Measurements from ENCODE around the gene IKZF3.
"Not testable (repeated sequence)": the region's sequence is repeated elsewhere in the genome, so short reads cannot be mapped to it uniquely, and the experiment has no call there.

The IKZF3 gene

DNA sequence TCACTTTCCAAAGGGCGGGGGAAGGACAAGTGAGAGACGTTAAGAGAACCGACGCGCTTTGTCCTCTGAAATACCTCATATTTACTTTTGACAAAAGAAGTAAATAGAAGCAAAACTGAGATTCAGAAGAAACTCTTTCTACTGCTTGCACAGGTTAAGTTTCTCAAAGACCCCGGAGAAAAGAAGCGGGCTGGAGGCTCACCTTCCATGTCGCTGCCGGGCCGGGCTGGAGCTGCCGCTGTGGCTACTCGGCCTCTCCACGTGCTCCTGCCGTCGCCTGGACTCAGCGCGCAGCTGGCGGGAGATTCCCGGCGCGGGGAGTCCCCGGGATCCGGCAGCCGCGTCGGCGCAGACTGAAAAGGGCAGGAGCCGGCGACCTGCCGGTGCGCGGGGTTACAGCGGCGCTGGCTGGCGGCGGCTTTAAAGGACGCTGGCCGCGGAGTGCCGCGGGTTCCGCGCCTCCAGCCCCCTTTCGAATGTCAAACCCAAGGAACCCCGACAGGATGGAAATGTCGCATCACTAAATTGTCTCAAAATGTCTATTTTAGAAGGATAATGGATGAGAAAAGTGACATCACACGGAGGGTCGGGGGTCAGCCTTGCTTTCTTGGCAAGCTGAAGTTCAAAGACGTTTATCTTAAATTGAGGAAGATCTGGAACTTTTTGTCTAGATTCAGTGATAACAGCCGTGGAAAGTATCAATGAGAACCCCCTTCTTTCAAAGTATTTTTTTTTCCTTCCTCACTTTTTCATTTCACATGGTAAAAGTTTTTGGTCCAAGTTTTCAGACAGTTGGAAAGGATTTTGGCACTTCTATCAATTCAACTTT is at the start of gene IKZF3:
TSS of gene IKZF3 (minus strand) at position 395 of the 829 bp plus-strand sequence. CDS start at position 209, 186 bp downstream.
- DNase-seq (ENCODE audit: low spot score), result peak; percentile 79

DNA sequence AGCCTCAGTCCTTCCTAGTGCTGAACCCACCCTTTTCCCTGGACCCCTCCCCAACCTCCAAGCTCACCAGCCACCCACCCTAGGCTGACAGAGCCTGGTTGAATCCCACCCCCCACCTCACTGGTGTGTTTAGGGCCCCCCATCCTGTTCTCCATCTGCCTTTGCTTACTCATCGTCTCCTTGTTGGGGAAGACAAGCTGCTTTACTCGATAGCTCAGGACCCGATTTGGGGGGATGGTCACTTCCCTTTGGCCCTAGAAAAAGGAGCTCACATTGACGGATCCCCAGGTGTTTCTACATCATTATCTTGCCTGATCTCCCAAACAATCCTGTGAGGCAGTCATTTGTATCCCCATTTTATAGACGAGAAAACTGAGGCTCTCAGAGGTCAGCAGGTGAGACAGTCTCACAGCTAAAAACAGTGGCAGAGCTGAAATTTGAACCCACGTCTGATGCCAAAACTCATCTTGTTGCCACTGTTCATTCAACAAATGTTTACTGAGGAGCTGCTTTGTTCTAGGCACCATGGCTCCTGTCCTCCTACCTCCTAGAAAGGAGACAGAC is 44.8 kb upstream of the IKZF3 start:
- DNase-seq (ENCODE audit: low spot score), result no peak

DNA sequence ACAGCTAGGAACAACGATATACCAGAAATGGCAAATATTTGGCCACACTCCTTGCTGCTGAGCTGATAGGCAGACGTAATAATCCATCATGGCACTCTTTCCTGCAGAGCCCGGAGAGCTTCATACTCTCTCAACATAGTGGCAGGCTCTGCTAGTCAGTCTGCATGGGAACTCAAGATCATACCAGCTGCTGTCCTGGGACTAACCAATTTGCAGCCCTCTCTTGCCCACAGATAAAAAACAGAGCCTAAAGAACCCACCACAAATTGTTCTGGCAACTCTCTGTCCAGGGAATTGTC is 40.8 kb upstream of the IKZF3 start:
- DNase-seq (ENCODE audit: low spot score), result no peak

DNA sequence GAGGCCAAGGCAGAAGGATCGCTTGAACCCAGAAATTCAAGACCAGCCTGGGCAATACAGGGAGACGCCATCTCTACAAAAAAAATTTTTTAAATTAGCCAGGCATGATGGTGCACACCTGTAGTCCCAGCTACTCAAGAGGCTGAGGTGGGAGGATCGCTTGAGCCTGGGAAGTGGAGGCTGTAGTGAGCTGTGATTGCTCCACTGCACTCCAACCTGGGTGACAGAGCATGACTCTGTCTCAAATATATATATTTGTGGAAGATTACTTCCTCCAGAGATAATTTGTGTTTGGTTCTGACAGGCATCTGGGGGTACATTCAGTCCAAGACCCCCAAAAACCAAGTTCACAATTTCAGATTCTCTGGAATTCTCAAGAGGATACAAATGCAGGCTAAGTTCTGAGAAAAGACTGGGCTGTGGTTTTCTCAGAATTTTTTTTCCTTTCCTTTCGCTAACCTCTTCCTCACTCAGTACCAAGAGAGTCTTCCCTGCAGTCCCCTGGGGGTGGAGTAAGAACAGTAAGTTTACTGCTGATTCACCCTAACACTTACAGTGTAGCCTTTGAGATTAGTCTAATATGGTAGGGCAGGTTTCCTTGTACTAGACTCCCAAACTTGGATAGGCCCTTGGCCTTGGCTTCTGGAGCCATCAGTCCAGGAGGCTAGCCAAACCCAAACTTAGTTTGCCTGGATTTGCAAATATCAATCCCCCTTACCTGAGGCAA is 39.2 kb upstream of the IKZF3 start:
- peak; percentile 43 for DNase-seq (ENCODE audit: low spot score)

DNA sequence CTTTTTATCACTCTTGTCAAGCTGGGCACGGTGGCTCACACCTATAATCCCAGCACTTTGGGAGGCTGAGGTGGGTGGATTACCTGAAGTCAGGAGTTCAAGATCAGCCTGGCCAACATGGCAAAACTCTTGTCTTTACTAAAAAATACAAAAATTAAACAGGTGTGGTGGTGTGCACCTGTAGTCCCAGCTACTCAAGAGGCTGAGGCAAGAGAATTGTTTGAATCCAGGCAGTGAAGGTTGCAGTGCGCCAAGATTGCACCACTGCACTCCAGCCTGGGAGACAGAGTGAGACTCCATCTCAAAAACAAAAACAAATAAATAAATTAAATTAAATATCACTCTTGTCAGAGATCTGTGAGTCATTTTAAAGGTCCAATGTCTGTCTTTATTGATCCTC is 37.9 kb upstream of the IKZF3 start:
- not testable (repeated sequence) for DNase-seq (ENCODE audit: low spot score)

DNA sequence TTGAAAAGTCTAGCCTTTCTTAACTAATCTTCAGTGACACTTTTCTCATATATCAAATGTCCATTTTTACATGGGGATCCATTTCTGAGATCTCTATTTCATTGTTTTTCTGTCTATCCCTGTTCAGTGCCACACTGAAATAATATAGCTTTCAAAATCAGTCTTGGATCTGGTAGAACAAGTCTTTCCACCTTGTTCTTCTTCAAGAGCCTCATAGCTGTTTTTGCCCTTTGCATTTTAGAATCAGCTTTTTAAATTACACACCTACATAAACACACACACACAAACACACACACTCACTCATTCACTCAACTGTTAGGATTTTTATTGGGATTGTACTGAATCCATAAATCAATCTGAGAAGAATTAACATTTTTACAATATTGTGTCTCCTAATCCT is 35.1 kb upstream of the IKZF3 start:
- DNase-seq (ENCODE audit: low spot score), result no peak

DNA sequence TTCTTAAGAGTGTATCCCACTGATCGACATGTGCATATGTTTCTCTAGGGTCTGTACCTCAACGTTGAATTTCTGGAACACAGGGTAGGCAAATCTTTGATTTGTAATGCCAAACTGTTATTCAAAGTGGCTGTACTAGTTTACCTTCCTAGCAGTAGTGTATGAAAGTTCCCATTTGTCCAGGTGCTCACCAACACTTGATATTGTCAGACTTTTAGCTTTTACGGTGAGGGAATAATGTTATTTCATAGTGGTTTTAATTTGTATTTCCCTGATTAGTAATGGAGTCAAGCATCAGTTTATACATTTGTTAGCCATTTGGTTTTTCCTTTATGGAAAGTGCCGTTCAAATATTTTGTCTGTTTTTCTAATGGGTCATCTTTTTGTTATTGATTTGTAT is 34.0 kb upstream of the IKZF3 start:
- DNase-seq (ENCODE audit: low spot score), result no peak

DNA sequence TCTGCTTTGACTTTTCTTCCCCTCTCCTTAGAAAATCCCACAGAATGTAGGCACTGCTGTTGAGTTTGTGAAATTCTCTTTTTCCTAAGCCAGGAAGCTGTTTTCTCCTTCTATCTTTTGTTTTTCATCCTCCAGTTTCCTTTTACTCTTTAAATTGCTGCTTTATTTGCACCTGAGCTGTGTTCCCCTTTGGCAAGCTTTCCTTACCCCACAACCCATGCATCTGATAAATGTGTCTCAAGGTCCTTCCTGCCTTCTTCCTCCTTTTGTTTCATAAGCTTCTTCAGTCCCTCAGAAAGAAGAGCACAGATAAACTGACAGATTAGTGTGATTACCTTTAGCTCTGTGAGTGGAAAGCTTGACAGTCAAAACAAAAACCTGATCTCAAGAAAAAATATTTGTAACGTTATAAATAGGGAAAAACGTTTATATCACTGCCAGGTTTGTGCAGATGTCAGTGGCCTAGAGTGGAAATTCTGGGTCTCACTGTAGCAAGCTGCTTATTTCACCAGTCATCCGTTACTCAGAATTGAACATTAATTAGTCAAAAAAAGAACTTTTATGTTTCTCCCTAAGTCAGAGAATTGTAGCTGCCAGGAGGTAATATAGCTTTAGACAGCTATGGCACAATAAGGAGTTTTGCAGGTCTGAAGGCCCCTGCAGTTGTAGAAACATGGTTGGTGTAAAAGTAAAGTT is 30.7 kb upstream of the IKZF3 start:
- no peak for DNase-seq (ENCODE audit: low spot score)

DNA sequence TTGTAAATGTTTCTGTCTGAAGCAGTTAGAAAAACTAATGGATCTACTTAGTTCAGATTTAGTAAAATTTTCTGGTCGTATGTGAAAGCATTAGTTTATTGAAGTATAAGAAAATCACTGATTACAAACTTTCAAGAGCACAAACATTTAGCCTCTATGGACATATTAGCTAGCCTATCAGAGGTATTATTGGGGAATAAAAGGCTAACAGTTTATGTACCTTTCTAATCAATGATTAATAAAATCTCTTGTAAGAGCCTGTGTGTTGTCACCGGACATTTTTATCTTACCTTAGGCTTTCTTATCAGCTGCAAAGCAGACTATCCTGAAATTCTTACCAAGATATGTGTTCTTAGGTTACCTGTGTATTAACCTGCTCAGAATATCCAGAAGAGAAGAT is 25.1 kb upstream of the IKZF3 start:
- no peak for DNase-seq (ENCODE audit: low spot score)

DNA sequence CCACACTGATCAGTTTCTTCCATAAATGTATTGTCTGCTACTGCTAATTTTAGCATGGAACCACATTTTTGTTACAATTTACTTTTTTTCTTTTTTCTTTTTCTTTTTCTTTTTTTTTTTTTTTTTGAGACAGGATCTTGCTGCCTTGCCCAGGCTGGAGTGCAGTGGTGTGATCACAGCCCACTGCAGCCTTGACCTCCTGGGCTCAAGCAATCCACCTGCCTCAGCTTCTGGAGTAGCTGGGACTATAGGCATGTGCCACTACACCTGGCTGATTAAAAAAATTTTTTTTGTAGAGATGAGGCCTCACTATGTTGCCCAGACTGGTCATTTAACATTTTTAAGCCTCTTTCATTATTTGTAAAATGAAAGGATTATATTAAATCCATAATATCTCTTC is 23.0 kb upstream of the IKZF3 start:
- no peak for DNase-seq (ENCODE audit: low spot score)

DNA sequence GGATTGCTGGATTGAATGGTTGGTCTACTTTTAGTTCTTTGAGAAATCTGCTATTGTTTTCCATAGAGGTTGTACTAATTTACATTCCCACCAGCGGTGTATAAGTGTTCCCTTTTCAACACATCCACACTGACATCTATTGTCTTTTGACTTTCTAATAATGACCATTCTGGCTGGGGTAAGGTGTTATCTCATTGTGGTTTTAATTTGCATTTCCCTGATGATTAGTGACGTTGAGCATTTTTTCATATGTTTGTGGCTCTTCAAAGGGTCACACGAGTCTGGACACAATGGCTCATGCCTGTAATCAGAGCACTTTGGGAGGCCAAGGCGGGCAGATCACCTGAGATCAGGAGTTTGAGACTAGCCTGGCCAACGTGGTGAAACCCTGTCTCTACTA is 22.0 kb upstream of the IKZF3 start:
- DNase-seq (ENCODE audit: low spot score), result not testable (repeated sequence)

DNA sequence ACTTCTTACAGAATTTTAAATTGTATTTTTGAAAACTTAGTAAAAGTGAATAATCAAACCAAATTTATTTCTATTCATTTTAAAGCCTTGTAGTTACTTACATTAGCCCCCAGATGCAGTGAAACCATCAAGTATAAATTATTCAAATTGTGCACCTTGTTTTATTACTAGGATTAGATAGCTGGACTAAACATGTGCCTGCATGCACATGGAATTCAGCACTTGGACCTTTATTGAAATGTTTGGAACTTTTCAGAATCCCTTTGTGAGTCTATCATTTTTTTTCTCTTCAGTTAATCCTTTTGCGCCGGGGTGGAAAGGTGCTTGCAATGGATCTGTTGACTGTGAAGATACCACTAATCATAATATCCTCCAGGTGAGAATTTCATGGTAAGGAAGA is 8.6 kb upstream of the IKZF3 start:
- no peak for DNase-seq (ENCODE audit: low spot score)

DNA sequence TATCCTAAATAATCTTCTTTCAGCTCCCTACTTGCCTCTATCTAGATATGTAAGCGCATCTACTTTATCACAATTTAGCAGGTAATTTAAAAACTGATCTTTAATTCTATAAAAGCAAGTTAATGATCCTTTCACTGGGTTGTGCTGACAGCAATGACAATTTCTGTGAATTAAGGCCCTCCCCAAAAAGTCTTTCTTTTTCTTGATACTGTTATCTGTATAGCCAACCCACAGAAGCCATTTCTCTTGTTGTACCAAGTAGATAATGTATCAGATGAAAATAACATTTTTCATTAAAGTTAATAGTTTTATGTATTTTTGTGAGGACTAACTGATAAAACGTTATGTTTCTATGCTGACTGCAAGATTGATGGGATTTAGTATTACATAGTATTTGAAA is 7.7 kb upstream of the IKZF3 start:
- DNase-seq (ENCODE audit: low spot score), result no peak

DNA sequence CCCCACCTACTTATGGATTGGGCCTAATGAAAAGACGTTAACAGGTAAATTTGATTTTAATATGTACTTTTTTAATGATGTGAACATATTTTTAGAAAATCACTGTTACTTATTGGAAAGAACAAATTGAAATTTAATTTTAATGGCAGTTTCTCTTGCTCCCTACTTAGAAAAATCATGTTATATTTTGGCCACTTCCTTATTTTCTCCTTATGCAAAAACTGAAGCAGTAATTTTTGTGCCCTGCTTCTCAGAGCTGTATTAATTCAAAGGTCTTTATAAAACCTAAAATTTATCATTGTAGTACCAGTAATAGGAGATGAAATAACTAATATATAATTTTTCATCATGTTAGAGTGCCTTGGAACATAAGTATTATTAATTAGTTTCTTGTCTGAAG is 6.7 kb upstream of the IKZF3 start:
- DNase-seq (ENCODE audit: low spot score), result no peak

DNA sequence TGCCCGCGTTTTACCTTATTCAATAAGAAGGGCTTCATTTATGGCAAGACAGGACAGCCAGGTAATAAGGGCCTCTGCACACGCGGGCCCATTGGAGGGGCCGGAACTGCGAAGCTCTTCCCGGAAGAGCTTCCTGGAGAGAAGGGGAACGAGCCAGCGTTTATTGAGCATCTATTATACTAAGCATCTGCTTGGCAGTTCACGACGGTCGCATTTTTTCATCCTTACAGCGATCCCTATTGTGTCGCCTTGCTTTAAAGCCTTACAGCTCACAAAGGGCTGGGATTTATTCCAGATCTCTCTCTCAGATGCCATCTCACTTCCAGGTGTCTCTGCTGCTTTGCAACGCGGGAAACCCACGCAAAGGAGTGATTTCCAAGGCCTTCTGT is 4.4 kb upstream of the IKZF3 start:
- no peak for DNase-seq (ENCODE audit: low spot score)

DNA sequence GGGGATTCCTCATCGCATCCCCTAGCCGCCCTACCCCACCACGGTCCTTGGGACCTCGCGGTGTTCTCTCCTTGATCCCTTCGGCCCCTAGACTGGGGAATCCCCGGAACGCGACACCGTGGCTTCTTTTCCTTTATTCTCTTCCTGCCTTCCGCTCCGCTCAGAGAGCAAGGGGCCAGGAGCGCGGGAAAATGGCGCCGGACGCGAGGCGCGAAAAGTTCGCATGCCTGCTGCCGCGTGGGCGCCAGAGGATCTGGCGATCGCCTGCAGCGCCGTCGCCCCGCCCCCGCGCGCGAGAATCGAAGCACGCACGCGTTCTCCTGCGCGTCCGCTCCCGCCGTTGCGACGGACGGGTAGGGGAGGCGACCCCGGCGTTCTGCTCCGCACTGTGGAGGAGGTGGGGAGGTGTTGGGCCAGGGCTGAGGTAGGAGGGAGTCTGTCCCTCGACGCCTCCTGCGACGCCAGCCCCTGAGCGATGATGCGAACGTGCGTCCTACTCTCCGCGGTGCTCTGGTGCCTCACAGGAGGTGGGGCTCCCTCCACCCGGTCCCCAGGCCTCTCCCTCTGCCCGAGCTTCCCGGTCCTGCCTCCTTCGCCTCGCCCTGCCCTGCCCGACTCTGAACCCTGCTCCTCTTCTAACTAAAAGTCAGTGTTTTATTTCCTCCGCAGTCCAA is 3.9 kb upstream of the IKZF3 start, which contains the start of gene ZPBP2:
TSS of gene ZPBP2 (plus strand) at position 323 of the 674 bp plus-strand sequence. CDS start at position 476, 153 bp downstream.
- peak; percentile 53 for DNase-seq (ENCODE audit: low spot score)

DNA sequence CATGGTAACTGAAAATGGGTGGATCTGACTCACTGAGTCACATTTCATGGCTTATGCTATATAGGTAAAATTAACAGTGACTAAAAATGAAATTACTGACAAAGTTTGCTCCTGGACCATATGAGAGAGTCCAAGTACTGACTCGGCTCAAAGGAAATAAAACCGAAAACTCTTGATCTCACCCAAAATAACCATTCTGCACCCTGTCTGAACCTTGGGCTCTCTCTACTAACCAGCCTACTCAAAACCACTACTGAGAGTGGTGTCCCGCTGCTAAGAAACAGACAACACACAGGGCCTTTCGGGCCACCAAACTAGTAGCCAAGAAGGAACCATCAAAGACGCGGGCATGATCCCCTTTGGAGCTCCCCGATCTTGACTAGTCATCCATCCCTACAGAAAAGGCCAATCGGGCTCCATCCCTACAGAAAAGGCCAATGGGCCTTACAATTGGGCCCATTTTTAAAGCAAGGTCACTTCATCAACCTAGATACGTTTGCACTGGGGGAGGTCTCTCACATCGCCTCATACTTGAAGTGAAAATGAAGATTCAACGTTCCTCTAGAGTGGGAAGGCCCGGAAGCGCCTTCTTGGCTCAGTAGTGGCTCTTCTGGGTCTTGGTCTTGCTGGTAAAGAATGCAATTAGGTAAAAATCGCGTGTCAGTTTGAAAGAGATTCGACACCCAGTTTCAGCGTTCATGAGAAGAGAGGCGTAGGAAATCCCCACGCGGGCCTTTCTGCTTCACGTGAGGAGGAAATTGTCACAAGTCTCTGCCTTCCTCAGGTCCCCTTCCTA is 3.2 kb upstream of the IKZF3 start:
- peak; percentile 67 for DNase-seq (ENCODE audit: low spot score)

DNA sequence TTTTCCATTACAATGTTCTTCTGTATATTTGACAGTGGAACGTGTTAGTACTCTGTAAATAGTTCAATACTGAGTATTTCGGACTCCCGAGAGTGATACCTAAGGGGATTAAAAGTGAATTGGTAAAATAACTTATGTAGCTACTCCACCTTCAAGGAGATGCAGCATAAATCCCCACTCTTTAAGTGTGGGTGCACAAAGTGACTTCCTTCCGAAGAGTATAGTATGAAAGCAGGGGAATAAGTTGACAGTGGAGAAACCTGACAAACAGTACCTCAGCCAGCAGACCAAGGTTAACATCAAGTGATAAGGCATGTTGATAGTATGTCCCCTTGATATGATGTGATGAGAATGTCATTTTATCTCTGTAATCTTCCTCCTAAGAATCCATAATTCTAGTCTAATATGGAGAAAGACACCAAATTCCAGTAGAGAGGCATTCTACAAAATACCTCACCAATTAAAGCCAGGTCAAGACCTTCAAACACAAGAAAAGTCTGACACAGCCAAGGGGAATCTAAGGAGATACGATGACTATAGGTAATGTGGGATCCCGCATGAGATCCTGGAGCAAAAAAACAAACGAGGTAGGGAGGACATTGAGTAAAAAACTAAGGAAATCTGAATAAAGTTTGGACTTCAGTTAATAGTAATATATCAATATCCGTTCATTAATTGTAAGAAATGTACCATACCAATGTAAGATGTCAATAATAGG is 2.1 kb upstream of the IKZF3 start:
- no peak for DNase-seq (ENCODE audit: low spot score)

DNA sequence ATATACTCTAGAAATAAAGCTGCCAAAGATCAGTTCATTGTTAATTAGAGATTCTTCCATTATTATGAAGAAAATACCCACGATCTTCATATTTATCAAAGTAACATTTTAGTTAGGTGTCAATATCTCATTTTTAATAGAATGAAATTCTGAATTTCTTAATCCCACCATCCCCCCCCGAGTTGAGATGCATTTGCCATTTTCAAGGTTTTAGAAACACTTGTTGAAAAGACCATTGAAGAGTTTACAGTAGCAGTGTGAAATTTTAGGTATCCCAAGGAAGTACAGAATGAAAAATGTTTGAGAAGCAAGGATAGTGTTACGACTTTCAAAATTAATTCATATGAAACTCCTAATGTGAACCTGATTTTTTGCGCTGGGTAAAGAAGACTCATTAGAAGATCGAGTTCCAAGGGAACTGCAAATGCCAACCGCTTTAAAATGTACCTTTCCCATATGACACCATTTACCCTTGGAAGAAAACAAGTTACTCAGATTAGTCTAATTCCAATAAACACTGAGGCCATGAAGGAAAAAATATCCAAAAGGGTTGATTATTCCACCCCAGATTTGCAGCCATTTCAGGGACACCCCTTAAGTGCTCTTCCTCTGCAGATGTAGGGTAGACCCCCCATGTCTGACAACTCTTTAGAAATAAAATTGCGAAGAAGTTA is 731 bp downstream of the IKZF3 start:
- DNase-seq (ENCODE audit: low spot score), result no peak

DNA sequence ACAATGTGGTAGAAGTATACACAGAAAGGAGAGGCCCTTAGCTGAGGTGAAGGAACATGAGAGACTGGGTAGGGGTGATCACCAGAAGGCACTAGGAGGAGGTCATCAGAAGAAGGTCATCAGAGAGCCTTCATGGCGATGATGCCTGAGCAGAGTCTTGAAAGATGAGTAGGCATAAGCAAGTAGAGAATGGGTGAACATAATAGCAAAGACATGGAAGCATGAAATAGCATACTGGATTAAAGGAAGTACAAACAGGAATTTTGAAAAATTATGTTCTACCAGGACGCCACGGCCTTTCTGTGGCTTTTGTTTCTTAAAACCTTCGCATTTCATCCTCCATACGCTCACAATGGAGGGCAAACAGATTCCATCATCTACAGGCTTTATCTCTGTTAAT is 2.9 kb downstream of the IKZF3 start:
- peak; percentile 11 for DNase-seq (ENCODE audit: low spot score)
